ENCODE measurements around the gene ZNF780A.

ZNF780A gene

GRCh38 chr19:40090241-40091204, at the start of gene ZNF780A:
Gene ZNF780A, minus strand, starts transcription at chr19:40090943. Its CDS starts 6,190 bp downstream, at chr19:40084753.
- no peak for TF ChIP-seq GLIS3 (CRISPR knock-in tag; IDR thresholded peaks at IDR 0.05)
- TF ChIP-seq ESRRG (CRISPR knock-in tag; IDR thresholded peaks at IDR 0.05) = no peak
- no peak for TF ChIP-seq CREB5 (CRISPR knock-in tag; IDR thresholded peaks at IDR 0.05; ENCODE audit: low read depth)
- no peak for TF ChIP-seq OSR1 (CRISPR knock-in tag; IDR thresholded peaks at IDR 0.05)
- TF ChIP-seq POU6F1 (CRISPR knock-in tag; IDR thresholded peaks at IDR 0.05; ENCODE audit: borderline replicate concordance, low read depth) = no peak
- peak; percentile 97 for ATAC-seq

- TF ChIP-seq ZNF70 (CRISPR knock-in tag; IDR thresholded peaks at IDR 0.05) (no peak), ARNTL (CRISPR knock-in tag; IDR thresholded peaks at IDR 0.05; ENCODE audit: borderline replicate concordance, low read depth) (no peak), ZFP30 (CRISPR knock-in tag; IDR thresholded peaks at IDR 0.05) (no peak), OSR1 (CRISPR knock-in tag; IDR thresholded peaks at IDR 0.05) (no peak), ZC3H10 (CRISPR knock-in tag; IDR thresholded peaks at IDR 0.05) (no peak), SNAI2 (CRISPR knock-in tag; IDR thresholded peaks at IDR 0.05) (no peak), PPARA (CRISPR knock-in tag; IDR thresholded peaks at IDR 0.05; ENCODE audit: borderline replicate concordance) (no peak), ZFP3 (CRISPR knock-in tag; IDR thresholded peaks at IDR 0.05) (no peak), TCF4 (CRISPR knock-in tag; IDR thresholded peaks at IDR 0.05; ENCODE audit: borderline replicate concordance) (no peak), ZNF8 (CRISPR knock-in tag; IDR thresholded peaks at IDR 0.05) (no peak), TOX (CRISPR knock-in tag; IDR thresholded peaks at IDR 0.05; ENCODE audit: borderline replicate concordance) (no peak)
- peak; percentile 63; the same call in 2 of the 3 replicates for ATAC-seq
These were observed 49.0 kb upstream of the ZNF780A start for GRCh38 chr19:40139533-40140287.

- no peak for TF ChIP-seq ZC3H10 (CRISPR knock-in tag; IDR thresholded peaks at IDR 0.05)
- no peak for ATAC-seq
These were observed 46.1 kb upstream of the ZNF780A start for GRCh38 chr19:40136818-40137217.

GRCh38 chr19:40134866-40135265, 44.1 kb upstream of the ZNF780A start:
- ATAC-seq = no peak
- TF ChIP-seq TSHZ2 (CRISPR knock-in tag; IDR thresholded peaks at IDR 0.05) (no peak), ZNF8 (CRISPR knock-in tag; IDR thresholded peaks at IDR 0.05) (no peak), ESRRG (CRISPR knock-in tag; IDR thresholded peaks at IDR 0.05) (no peak), ZC3H10 (CRISPR knock-in tag; IDR thresholded peaks at IDR 0.05) (no peak), ARNTL (CRISPR knock-in tag; IDR thresholded peaks at IDR 0.05; ENCODE audit: borderline replicate concordance, low read depth) (no peak), BACH2 (CRISPR knock-in tag; IDR thresholded peaks at IDR 0.05; ENCODE audit: borderline replicate concordance) (no peak), ZNF565 (CRISPR knock-in tag; conservative IDR thresholded peaks at IDR 0.05; ENCODE audit: low read depth) (no peak), ZNF70 (CRISPR knock-in tag; IDR thresholded peaks at IDR 0.05) (no peak), SNAI2 (CRISPR knock-in tag; IDR thresholded peaks at IDR 0.05) (no peak), CREB5 (CRISPR knock-in tag; IDR thresholded peaks at IDR 0.05; ENCODE audit: low read depth) (no peak), CSDC2 (CRISPR knock-in tag; IDR thresholded peaks at IDR 0.05) (no peak), CSRNP3 (CRISPR knock-in tag; IDR thresholded peaks at IDR 0.05) (no peak), PPARA (CRISPR knock-in tag; IDR thresholded peaks at IDR 0.05; ENCODE audit: borderline replicate concordance) (no peak)

Data from SK-N-SH treated with all-trans-retinoic acid at 6 μM for 48 hours (cell line).